HG02610 (cell line): ENCODE data around the gene INPP4A.

Experiments used
- ATAC-seq: cut with Tn5 transposase; IDR thresholded peaks from one replicate; pipeline ENCODE4 v1.9.1; 2021; ENCODE audit warnings: mild to moderate bottlenecking, moderate library complexity; ENCODE audit not compliant: unreplicated experiment

Gene INPP4A

GRCh38 chr2:98489486-98489885 lies 44.8 kb downstream of the INPP4A start:
- no peak for ATAC-seq

- ATAC-seq, result no peak
These were observed 45.6 kb downstream of the INPP4A start for GRCh38 chr2:98489971-98490962.

GRCh38 chr2:98492441-98492840 lies 47.8 kb downstream of the INPP4A start:
- no peak for ATAC-seq

- ATAC-seq, result no peak
These were observed 50.0 kb downstream of the INPP4A start for GRCh38 chr2:98494699-98495098.

- ATAC-seq, result no peak
These were observed 52.3 kb downstream of the INPP4A start for GRCh38 chr2:98496750-98497493.

GRCh38 chr2:98498703-98499440 lies 54.2 kb downstream of the INPP4A start:
- ATAC-seq, result no peak

- no peak for ATAC-seq
These were observed 55.9 kb downstream of the INPP4A start for GRCh38 chr2:98500561-98500960.

- ATAC-seq, result no peak
These were observed 56.6 kb downstream of the INPP4A start for GRCh38 chr2:98501223-98501622.

- no peak for ATAC-seq
These were observed 57.2 kb downstream of the INPP4A start for GRCh38 chr2:98501876-98502275.

- no peak for ATAC-seq
These were observed 58.1 kb downstream of the INPP4A start for GRCh38 chr2:98502556-98503335.

- no peak for ATAC-seq
These were observed 58.9 kb downstream of the INPP4A start for GRCh38 chr2:98503481-98504105.

GRCh38 chr2:98504381-98505109 lies 59.9 kb downstream of the INPP4A start:
- no peak for ATAC-seq

GRCh38 chr2:98505311-98505808 lies 60.7 kb downstream of the INPP4A start:
- ATAC-seq, result no peak

- ATAC-seq, result no peak
These were observed 61.5 kb downstream of the INPP4A start for GRCh38 chr2:98505971-98506664.

GRCh38 chr2:98506881-98507280 lies 62.2 kb downstream of the INPP4A start:
- no peak for ATAC-seq

GRCh38 chr2:98507461-98507860 lies 62.8 kb downstream of the INPP4A start:
- no peak for ATAC-seq

GRCh38 chr2:98507891-98508708 lies 63.4 kb downstream of the INPP4A start:
- ATAC-seq, result no peak

GRCh38 chr2:98508709-98509066 lies 64.0 kb downstream of the INPP4A start:
- no peak for ATAC-seq
